Endothelial cell of umbilical vein (primary cell): ENCODE results near the gene ZMAT5. TPM values are rescaled to one million over a fixed set of nuclear protein-coding genes. Genes with fewer than 3 reads are reported as not detected.
A peak's percentile ranks its signal among the peaks of the same experiment; 100 is the strongest.

Experiments used
- BruUV-seq: library from RNA; stranded (reverse); fragments of 400-500 nt; replicated peaks from 2 replicates; lab custom pipeline; 2021; lab: Mats Ljungman, UMichigan
- CTCF ChIA-PET: fragments of 300-600, 350-600 bp; sonication (Branson Sonifier 250); formaldehyde crosslinking; loops from one replicate; lab custom pipeline; 2021; ENCODE audit warnings: antibody characterized with exemption, inconsistent platforms; lab: Charles Lee
- POLR2A ChIA-PET: fragments of 300-600, 350-600 bp; sonication (Branson Sonifier 250); formaldehyde crosslinking; loops from one replicate; lab custom pipeline; 2021; ENCODE audit warnings: antibody characterized with exemption, inconsistent platforms; lab: Charles Lee
- DNase-seq: peaks from one replicate; pipeline ENCODE4 v3.0.0-alpha.2; 2011; ENCODE audit warnings: low read depth, low spot score
- FAIRE-seq: peaks from 2 replicates; lab custom pipeline; 2011; peaks lifted over from hg19 to GRCh38; lab: Jason Lieb, UNC
- H2AFZ ChIP-seq: 2 replicates; pipeline ENCODE4 v1.6.0; 2012; ENCODE audit warnings: low read depth, low read length, control low read depth, inconsistent platforms
- H3K27ac ChIP-seq: 2 replicates; pipeline ENCODE4 v1.5.1; 2011; ENCODE audit warnings: low read depth, mild to moderate bottlenecking, control low read depth, low read length, moderate library complexity; ENCODE audit not compliant: insufficient read depth
- H3K27me3 ChIP-seq, 2 experiments: 2 replicates each; pipeline versions ENCODE4 v1.6.0 to v1.6.1; 2011; ENCODE audit warnings: low read length in 2 of 2, mixed read lengths in 1 of 2; ENCODE audit not compliant: control insufficient read depth in 2 of 2, insufficient read depth in 2 of 2
- H3K36me3 ChIP-seq, 2 experiments: 2 replicates in 1 of 2; 3 replicates in 1 of 2; pipeline ENCODE4 v1.5.1; 2011; ENCODE audit warnings: low read length in 2 of 2, mild to moderate bottlenecking in 1 of 2, moderate library complexity in 1 of 2; ENCODE audit not compliant: control insufficient read depth in 2 of 2, insufficient read depth in 2 of 2; ENCODE audit errors: extremely low read depth in 1 of 2
- H3K4me1 ChIP-seq: 3 replicates; pipeline ENCODE4 v1.5.1; 2011; ENCODE audit warnings: mild to moderate bottlenecking, low read length; ENCODE audit not compliant: control insufficient read depth, insufficient read depth; ENCODE audit errors: extremely low read depth
- H3K4me2 ChIP-seq: 2 replicates; pipeline ENCODE4 v1.6.1; 2011; ENCODE audit warnings: low read length, control low read depth, mixed read lengths; ENCODE audit not compliant: insufficient read depth
- H3K4me3 ChIP-seq, 3 experiments: fragments of 200-600 bp in 1 of 3; sonication (generic), shearing (Covaris generic) in 1 of 3; replicated peaks in 1 of 3; 2 replicates each; pipeline ENCODE4 v1.5.1; 2011 to 2016; ENCODE audit warnings: control low read depth in 3 of 3, low read length in 3 of 3, mild to moderate bottlenecking in 2 of 3, inconsistent platforms in 1 of 3, low read depth in 1 of 3, moderate library complexity in 1 of 3; ENCODE audit not compliant: insufficient read depth in 1 of 3
- H3K79me2 ChIP-seq: 2 replicates; pipeline ENCODE4 v1.6.0; 2012; ENCODE audit warnings: low read length, inconsistent platforms; ENCODE audit not compliant: control insufficient read depth, insufficient read depth
- H3K9ac ChIP-seq: replicated peaks from 2 replicates; pipeline ENCODE3; 2011; ENCODE audit warnings: low read length, control low read depth; ENCODE audit not compliant: insufficient read depth; ENCODE audit errors: extremely low read depth
- H3K9me1 ChIP-seq: replicated peaks from 3 replicates; pipeline ENCODE4 v1.6.0; 2011; ENCODE audit warnings: mild to moderate bottlenecking, low read length; ENCODE audit not compliant: control insufficient read depth, insufficient read depth; ENCODE audit errors: extremely low read depth
- H3K9me3 ChIP-seq: replicated peaks from 2 replicates; pipeline ENCODE4 v1.5.1; 2012; ENCODE audit warnings: low read length, inconsistent platforms; ENCODE audit not compliant: control insufficient read depth, insufficient read depth
- H4K20me1 ChIP-seq: replicated peaks from 2 replicates; pipeline ENCODE3; 2011; ENCODE audit warnings: mild to moderate bottlenecking, low read length; ENCODE audit not compliant: control insufficient read depth, insufficient read depth; ENCODE audit errors: extremely low read depth
- CTCF ChIP-seq, 2 donors: IDR thresholded peaks; 1 replicate in 1 of 2; 2 replicates in 1 of 2; pipeline ENCODE4 v1.5.1; 2011; ENCODE audit warnings: low read length in 2 of 2, mild to moderate bottlenecking in 2 of 2, moderate library complexity in 2 of 2, control low read depth in 1 of 2, inconsistent platforms in 1 of 2, low read depth in 1 of 2; ENCODE audit not compliant: insufficient read depth in 1 of 2; ENCODE audit errors: extremely low read depth in 1 of 2
- EZH2 ChIP-seq: IDR thresholded peaks from 2 replicates; pipeline ENCODE4 v1.6.1; 2012; ENCODE audit warnings: borderline replicate concordance, low read depth, mild to moderate bottlenecking, moderate library complexity, low read length, inconsistent platforms; ENCODE audit not compliant: severe bottlenecking
- FOS ChIP-seq: IDR thresholded peaks from 2 replicates; pipeline ENCODE4 v1.6.1; 2011; ENCODE audit warnings: mild to moderate bottlenecking, low read length, moderate library complexity, borderline replicate concordance; ENCODE audit not compliant: insufficient read depth
- GATA2 ChIP-seq: IDR thresholded peaks from 2 replicates; pipeline ENCODE4 v1.7.0; 2011; ENCODE audit warnings: low read depth, mild to moderate bottlenecking, moderate library complexity, mixed read lengths, low read length; ENCODE audit not compliant: insufficient read length, insufficient read depth
- JUN ChIP-seq: IDR thresholded peaks from 2 replicates; pipeline ENCODE4 v1.6.1; 2011; ENCODE audit warnings: borderline replicate concordance, low read depth; ENCODE audit not compliant: insufficient read length, insufficient read depth
- MAX ChIP-seq: IDR thresholded peaks from 2 replicates; pipeline ENCODE4 v1.6.1; 2011; ENCODE audit not compliant: insufficient read depth, insufficient read length
- MYC ChIP-seq: IDR thresholded peaks from one replicate; pipeline ENCODE4 v1.6.1; 2011; ENCODE audit warnings: mild to moderate bottlenecking, low read depth, low read length
- POLR2A ChIP-seq: IDR thresholded peaks from 2 replicates; pipeline ENCODE4 v1.6.1; 2012; ENCODE audit warnings: low read depth, mild to moderate bottlenecking, control low read depth, low read length
- POLR2AphosphoS5 ChIP-seq: IDR thresholded peaks from 2 replicates; pipeline ENCODE4 v1.6.1; 2012; ENCODE audit warnings: low read depth, mild to moderate bottlenecking, control low read depth, low read length, moderate library complexity; ENCODE audit not compliant: insufficient read depth
- dilution Hi-C: fragments of 300-500 bp; cut with MboI; formaldehyde crosslinking; loops from one replicate; pipeline ENCODE4 v1.15.0; 2019; ENCODE audit warnings: low sequenced_read_pairs; ENCODE audit not compliant: extremely low pct_ligation_motif_present
- intact Hi-C: fragments of 100-400 bp; cut with micrococcal nuclease; formaldehyde crosslinking; loops from one replicate; pipeline ENCODE4 v1.10.0; 2022
- polyA plus RNA-seq, 4 experiments: library from polyadenylated mRNA; depleted of rRNA in 3 of 4; stranded (reverse) in 3 of 4; unstranded in 1 of 4; fragments of >200 nt; gene quantifications; 2 replicates each; pipeline versions ENCODE4 v1.2.1 to v1.2.3, GENCODE V29; 2011 to 2012; ENCODE audit warnings: missing spikeins in 1 of 4
- total RNA-seq: library from RNA; stranded (reverse); gene quantifications from 2 replicates; pipeline ENCODE4 v1.2.3, GENCODE V29; 2021

ZMAT5 gene
- total and polyA plus RNA-seq, 2 donors (not counting 3 experiments of a cell fraction or from before 2014, with no cell fraction given), result 24.9 to 43.6 TPM

- DNase-seq (no peak), FAIRE-seq (no peak)
- Histone ChIP-seq H3K4me3 (no peak overlapping the region), H4K20me1 (no peaks in the 10 kb centered on the region), H3K9me1 (no peaks in the 10 kb centered on the region), H2AFZ (no peak overlapping the region), H3K4me2 (no peak overlapping the region), H3K27ac (no peak overlapping the region), H3K79me2 (no peaks in the 10 kb centered on the region), H3K9me3 (no peaks in the 10 kb centered on the region), H3K27me3 (no peaks in the 10 kb centered on the region), H3K36me3 (peaks cover 0 to 4% of the 10 kb centered on the region in 2 experiments), H3K9ac (no peak overlapping the region), H3K4me1 (no peaks in the 10 kb centered on the region)
- POLR2A ChIA-PET, result no interaction called here
- BruUV-seq, result no TSS peak
- TF ChIP-seq POLR2AphosphoS5, result no peak
- dilution Hi-C loops (no loop called here), intact Hi-C loops (no loop called here)
- CTCF ChIA-PET, result interaction anchor here (1.5 kb wide), 1 partner anchor 253 kb away, joined by 4 read pairs; no protein-coding TSS in a partner anchor
Measured at GRCh38 chr22:29751669-29752068, 15.1 kb downstream of the ZMAT5 start.

GRCh38 chr22:29750559-29751538 lies 16.0 kb downstream of the ZMAT5 start:
- no peak overlapping the region for H3K4me2 ChIP-seq
- H3K27ac ChIP-seq, result no peak overlapping the region
- no peak for TF ChIP-seq CTCF (IDR thresholded peaks at IDR 0.05; ENCODE audit: extremely low read depth in 1 of 2, insufficient read depth in 1 of 2, low read depth in 1 of 2, low read length in 2 of 2)
- no peak for TF ChIP-seq POLR2A
- TF ChIP-seq EZH2, result no peak
- TF ChIP-seq MYC, result no peak
- TF ChIP-seq FOS, result no peak
- TF ChIP-seq GATA2, result no peak
- TF ChIP-seq MAX, result no peak
- no peak for TF ChIP-seq POLR2AphosphoS5
- TF ChIP-seq JUN, result no peak
- intact Hi-C loops, result no loop called here
- H2AFZ ChIP-seq, result no peak overlapping the region
- H3K4me1 ChIP-seq, result no peaks in the 10 kb centered on the region
- dilution Hi-C loops, result no loop called here
- ChIA-PET POLR2A (no interaction called here), CTCF (no interaction called here)
- no peaks in the 10 kb centered on the region for H3K9me1 ChIP-seq
- H3K27me3 ChIP-seq, result no peaks in the 10 kb centered on the region
- no peak overlapping the region for H3K9ac ChIP-seq
- H3K9me3 ChIP-seq, result no peaks in the 10 kb centered on the region
- H3K79me2 ChIP-seq, result no peaks in the 10 kb centered on the region
- FAIRE-seq, result peak; percentile 12
- no peak for DNase-seq
- BruUV-seq, result no TSS peak
- H3K36me3 ChIP-seq, result peaks cover 0 to 4% of the 10 kb centered on the region in 2 experiments
- H4K20me1 ChIP-seq, result no peaks in the 10 kb centered on the region
- H3K4me3 ChIP-seq, result no peak overlapping the region
